ENCODE results near the gene FPGS.

Gene FPGS

DNA sequence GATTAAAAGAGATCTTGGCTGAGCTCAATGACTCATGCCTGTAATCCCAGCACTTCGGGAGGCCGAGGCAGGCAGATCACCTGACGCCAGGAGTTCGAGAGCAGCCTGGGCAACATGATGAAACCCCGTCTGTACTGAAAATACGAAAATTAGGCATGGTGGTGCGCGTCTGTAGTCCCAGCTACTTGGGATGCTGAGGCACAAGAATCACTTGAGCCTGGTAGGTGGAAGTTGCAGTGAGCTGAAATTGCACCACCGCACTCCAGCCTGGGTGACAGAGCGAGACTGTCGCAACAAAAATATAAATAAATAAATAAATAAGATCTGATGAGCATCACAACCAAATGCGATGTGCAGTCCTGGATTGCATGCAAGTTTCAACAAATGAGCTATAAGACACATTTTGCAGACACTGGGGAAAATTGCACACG is 60.5 kb downstream of the FPGS start:
- H3K36me3 ChIP-seq (ENCODE audit: insufficient read depth, low read depth, low read length) = no peaks in the 10 kb centered on the region
- H3K9ac ChIP-seq (ENCODE audit: low read depth, low read length) = no peak overlapping the region
- no peaks in the 10 kb centered on the region for H3K27me3 ChIP-seq (ENCODE audit: insufficient read depth, low read length)
- no peaks in the 10 kb centered on the region for H3K9me3 ChIP-seq (ENCODE audit: insufficient read depth, low read depth, low read length)
- no peaks in the 10 kb centered on the region for H3K4me1 ChIP-seq (ENCODE audit: insufficient read depth, low read length)
- no peak overlapping the region for H3K27ac ChIP-seq (ENCODE audit: low read length)
- H3K4me3 ChIP-seq (ENCODE audit: low read length) = no peak overlapping the region
